NK-92 treated with Interleukin-12 subunit alpha and Interleukin-12 subunit beta, amount 100 ng/mL, for 24 hours (cell line): ENCODE measurements around the gene TEX52.
"Not testable (repeated sequence)": the region's sequence is repeated elsewhere in the genome, so short reads cannot be mapped to it uniquely, and the experiment has no call there.

Experiments
- DNase-seq: peaks from one replicate; lab custom pipeline; 2025; lab: John Stamatoyannopoulos, UW

Gene TEX52

DNA sequence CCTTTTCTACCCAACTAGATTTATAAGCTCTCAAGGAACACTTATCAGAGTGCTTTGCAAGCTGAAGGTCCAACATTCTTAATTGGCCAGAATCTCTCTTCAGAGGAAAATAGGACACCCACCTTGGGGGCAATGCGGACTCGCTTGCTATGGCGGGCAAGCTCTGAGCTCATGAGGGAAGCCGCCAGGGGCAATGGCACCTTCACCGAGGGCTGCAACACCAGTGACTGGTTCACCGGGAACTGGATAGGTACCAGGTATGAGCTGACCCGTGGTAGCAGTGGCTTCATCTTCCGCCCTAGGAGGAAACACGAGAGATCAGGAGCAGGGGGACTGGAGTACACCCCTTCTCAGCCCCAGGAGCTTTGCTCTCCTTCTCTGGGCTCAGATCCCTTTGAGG lies 7.4 kb upstream of the TEX52 start:
- no peak for DNase-seq

DNA sequence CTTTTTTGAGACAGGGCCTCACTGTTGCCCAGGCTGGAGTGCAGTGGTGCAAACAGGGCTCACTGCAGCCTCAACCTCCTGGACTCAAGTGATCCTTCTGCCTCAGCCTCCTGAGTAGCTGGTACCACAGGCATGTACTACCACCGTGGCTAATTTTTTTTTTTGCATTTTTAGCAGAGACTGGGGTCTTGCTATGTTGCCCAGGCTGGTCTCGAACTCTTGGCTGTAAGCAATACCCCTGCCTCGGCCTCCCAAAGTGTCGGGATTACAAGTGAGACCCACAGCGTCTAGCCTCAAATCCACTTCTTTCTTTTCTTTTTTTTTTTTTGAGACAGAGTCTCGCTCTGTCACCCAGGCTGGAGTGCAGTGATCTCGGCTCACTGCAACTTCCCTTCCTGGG lies 6.6 kb upstream of the TEX52 start:
- not testable (repeated sequence) for DNase-seq

DNA sequence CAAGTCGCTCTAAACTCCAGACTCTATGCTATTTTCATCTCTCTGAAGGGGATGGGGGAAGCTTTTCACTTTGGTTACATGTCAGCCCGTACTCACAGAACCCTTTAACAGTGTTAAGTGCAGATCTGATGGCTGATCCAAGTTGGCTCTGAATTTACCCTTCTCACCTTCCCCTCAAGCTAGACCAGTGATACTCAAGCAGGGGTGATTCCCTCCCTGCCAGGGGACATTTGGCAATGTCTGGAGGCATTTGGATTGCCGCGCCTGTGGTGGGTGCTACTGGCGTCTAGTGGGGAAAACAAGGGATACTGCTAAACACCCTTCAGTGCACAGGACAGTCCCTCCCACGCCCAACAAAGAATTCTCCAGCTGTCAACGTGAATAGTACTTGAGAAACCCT lies 6.0 kb upstream of the TEX52 start:
- DNase-seq, result no peak

DNA sequence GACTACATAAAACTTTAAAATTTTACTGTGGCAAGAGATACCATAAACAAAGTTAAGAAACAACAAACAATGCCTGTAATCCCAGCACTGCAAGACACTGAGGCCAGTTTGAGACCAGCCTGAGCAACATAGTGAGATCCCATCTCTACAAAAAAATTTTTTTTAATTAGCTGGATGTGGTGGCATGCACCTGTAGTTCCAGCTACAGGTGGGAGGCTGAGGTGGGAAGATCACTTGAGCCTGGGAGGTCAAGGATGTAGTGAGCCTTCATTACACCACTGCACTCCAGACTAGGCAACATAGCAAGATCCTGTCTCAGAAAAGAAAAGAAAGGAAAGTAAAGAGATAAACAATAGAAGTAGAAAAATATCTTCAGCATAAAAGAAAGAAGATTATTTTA lies 3.3 kb upstream of the TEX52 start:
- no peak for DNase-seq

DNA sequence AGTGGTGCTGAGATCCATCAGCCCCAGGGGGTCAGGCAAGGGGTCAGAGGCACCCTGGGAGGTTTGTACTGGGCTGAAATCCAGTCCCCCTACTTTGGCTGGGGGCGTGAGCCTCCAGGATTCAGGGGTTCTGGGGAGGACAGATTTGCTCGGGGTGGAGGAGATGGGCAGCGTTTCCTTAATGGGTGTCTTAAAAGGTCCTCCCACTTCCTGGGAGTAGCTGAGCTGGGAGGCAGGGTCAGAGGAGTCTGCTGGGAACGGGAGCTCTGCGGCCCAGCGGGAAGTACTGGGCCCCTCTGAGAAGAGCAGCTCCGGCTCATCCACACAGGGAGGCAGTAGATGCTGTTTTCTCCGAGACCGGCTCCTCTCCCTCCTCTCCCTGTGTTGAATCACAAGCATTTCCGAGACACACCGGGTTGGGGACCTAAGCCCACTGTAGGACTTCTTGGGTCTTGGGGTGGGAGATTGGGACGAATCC lies 2.1 kb upstream of the TEX52 start:
- no peak for DNase-seq

DNA sequence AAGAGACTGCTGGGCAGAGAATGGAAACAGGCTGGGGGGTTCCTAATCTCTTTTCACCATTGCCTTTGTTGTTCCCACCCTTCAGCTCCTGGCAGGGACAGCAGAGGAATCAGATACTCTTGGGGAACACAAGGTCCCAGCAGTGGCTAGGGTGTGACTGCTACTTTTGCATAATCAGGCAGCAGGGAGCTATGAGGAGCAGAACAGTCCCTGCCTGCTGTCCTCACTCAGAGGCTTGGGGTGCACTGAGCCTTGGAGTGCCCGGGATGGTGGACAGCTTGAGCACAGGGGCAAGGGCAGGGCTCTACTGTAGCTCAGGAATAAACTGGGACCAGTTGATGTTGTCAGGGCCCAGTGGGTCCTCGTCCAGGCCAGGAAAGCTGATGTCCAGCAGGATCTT lies 1.5 kb upstream of the TEX52 start:
- DNase-seq, result no peak

DNA sequence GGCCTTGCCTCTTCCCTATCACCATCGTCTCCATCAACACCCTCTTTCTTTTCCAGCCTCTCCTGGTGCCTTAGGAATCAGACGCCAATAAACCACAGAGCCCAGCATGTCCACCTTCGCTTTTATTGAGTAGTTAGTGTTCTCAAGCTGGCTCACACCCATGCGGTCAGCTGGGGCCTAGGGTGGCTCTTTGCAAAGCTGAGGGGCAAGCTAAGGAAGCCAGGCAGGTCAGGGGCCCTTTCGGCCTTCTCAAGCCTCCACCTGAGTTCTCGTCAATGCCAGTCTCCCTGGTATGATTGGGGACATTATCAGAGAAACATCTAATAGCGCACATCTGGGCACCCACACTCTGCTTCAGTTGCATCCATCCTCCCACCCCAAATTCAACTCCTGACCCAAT lies 737 bp upstream of the TEX52 start:
- DNase-seq, result no peak

DNA sequence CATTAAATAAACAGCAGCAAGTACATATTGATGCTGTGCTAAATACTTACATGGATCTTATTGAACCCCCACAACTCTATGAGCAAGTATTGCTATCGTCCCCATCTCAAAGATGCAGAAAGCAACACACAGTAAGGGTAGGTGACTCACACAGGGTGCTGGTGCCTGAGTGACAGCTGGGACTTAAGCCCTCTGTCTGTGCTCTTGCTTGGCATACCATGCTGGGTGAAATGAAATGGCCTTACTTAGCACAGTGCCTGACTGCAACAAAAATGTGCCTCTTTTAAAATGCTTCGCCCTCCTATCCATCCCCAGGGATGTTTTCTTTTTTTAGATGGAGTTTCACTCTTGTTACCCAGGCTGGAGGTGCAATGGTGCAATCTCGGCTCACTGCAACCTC lies 788 bp downstream of the TEX52 start:
- DNase-seq, result no peak

DNA sequence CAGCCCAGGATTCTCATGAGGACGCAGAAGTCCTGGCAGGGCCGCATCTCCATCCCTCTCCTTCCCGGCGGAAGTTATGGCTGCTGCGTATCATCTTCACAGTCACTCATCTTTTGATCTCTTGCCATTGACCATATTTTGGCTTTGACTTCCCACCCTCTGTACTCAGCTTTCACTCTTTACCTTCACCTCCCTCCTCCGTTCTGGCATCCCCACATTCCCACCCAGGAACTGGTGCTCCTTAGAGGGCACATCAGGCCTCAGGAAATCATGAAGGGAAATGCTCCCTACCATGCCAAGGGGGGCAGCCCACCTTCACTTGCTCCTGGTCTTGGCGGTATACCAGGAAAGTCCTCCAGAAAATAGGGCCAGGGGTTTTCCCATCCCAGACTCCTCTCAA lies 1.3 kb downstream of the TEX52 start:
- no peak for DNase-seq

DNA sequence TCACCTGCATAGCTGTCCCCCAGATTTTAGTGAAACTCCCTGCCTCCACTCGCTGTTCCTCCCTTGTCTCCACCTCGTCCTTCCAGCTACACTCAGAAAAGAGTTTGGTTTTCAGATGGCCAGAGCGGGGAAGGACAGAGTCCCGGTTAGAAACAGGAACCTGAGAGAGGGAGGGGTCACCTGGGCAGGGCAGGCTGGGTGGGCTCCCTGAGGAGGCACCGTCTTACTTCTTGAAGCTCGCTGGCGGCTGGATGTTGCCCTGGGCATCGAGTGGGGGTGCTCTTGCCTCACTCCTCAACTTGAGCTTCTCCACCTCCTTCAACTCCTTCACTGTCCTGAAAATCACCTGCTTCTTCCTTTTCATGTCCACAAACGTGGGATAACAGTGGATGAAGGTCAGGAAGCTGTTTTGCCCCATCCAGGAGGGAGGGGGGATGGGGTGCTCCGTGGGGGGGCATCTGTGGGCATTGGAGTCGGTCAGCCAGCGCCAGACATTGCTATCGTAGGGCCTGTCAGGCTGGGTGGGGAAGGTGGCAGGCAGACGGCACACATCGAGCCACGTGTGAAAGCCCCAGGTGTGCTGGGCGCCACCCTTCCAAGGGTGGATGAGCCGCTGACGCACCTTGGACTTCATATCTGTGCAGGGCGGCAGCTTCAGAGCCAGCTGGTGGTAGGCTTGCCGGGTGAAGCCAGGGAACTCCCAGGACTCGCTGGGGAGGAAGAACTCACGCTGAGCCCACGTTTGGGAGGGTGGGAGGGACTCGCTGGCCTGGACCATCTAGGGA lies 2.0 kb downstream of the TEX52 start:
- no peak for DNase-seq

DNA sequence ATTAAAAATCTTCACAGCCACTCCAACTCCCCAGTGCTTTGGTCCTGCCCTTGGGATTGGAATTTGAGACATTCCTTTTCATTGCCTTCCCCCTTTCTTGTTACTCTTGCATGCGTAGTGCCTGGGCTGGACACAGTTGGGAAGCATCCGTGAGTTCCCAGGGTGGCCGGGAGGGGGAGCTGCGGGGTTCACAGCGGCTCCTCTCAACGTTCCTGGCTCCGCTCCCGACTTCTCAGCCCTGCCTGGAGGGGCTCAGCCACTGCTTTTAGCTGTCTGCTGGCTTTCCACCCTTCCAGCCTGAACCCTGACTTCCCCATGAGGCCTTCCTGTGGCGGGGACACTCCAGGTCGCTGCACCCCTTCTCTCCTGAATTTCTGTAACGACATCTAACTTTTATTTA lies 3.2 kb downstream of the TEX52 start:
- no peak for DNase-seq

DNA sequence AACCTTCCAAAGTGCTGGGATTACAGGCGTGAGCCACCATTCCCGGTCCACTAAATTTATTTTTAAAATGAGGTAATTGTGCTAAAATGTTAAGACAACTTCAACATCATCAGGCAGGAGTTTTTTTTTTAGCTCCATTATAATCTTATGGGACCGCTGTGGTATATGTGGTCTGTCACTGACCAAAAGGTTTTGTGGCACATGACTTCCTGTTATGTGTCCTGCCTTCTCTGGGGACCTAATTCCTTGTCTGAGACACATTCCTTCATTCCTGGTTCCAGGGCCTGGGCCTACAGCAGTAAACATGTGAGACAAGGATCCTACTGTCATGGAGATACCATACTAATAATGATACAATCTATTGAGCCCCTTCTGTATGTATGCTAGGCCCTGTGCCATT lies 4.9 kb downstream of the TEX52 start:
- DNase-seq, result no peak

DNA sequence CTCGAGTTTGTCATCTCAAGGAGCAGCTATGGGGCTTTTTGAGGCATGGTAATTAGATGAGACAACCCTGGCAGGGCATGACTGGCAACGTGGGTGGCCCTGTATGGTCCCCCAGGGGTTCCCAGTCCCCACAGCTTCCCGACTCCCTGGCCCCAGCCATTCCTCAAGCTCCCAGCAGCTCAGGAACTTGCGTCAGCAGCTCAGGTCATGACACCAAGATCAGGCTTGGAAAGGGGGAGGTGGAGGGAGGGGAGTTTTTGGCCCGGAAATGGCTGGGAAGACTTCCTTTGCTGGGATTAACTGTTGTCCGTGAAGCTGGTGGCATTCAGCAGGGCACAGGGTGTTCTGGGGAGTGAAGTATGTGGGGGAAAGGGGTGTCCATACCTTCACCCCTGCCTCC lies 11.6 kb downstream of the TEX52 start:
- no peak for DNase-seq

DNA sequence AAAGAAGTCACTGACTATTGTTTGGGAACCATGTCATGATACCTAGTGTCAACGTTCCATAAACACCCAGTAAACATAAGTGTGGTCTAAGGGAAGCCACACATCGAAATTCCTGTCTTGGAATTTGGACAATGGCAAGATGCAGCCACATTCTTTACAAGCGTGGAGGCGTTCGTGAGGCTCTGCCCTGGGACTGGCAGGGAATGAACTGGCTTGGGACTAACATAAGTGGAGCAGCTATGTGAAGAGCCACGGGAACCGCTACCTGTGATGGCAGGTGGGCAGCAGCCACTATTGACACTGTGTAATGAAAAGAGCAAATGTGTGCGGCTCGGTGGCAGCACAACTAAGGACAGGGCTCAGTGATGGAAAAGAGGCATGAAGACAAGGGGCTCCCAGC lies 12.1 kb downstream of the TEX52 start:
- DNase-seq, result no peak

DNA sequence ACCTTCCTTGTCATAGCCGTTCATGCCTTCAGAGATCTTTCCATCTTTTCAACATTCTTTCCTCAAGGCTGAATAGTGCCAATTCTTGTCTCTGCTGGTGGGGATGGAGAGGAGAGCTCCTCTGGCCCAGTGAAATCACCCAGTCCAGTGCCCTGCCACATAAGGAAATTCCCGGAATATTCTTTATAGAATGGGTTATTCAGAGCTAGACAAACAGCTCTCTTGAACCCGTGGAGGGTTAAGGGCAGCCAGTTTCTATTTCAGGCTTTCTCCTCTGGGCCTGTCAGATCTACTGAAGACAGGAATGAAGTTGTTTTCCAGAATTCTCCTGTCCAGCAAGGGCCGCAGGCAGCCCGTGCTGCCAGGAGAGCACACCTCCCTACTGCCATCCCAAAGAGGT lies 13.9 kb downstream of the TEX52 start:
- DNase-seq, result no peak

DNA sequence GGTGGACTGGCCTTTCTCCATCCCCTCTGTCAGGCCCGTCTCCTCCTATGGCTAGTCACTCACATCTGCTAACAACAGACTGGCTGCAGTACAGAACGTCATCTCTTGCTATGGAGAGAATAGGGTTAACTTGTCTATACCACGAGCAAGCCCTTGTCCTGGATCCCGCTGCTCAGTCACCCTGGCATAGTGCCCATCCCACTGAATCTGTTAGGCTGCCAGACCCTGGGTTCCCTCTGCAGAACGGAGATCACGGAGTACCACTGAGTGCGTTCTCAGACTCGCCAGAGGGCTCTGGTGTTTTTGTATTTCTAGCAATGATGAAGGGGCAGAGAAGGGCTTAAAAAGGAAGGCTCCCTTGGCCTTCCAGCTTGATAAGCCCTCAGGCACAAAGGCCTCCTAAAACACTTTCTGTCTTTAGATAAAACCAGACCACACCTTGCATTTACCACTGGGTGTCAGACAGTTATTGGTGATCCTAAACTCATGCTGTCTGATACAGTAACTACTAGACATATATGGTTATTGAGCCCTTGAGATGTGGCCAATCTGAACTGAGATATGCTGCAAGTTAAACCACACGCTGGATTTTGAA lies 15.7 kb downstream of the TEX52 start:
- DNase-seq, result no peak

DNA sequence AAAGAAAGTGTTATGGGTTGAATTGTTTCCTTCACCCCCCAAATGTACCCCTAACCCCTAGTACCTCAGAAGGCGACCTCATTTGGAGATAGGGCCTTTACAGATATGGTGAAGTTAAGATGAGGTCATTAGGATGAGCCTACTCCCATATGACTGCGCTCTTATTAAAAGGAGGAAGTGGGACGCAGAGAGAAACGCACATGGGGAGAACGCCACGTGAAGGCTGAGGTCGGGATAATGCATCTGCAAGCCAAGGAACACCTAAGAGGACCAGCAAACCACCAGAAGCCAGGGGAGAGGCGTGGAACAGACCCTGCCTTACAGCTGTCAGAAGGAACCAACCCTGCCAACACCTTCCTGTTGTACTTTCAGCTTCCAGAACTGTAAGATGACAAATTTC lies 20.3 kb downstream of the TEX52 start:
- no peak for DNase-seq

DNA sequence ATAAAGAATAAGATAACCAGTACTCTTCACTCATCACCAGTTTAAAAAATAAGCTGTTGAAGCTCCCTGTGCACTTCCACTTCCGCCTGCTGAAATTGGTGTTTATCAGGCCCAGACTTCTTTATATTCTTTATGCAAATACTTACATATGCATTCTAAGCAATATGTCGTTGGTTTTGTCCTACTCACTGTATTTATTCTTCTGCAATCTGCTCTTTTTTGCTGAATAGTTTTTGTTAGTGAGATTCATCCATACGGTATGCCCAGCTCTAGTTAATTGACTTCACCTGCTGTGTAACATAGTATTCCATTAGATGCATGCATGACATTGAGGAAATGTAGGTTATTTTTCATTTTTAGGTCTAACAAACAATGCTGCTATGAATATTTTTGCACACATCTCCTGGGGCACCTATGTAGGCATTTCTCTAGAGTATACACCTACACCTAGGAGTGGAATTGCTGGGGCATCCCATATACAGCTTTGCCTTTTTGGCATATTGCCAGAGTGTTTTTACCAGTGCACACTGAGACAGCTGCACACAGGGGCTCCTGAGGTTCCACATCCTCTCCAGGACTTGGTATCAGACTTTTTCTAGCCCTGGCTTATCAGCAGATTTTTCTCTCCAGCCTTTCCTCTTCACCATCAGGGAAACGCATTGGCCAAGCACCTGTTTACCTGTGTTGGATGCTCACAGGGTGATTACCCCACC lies 21.0 kb downstream of the TEX52 start:
- DNase-seq, result no peak

DNA sequence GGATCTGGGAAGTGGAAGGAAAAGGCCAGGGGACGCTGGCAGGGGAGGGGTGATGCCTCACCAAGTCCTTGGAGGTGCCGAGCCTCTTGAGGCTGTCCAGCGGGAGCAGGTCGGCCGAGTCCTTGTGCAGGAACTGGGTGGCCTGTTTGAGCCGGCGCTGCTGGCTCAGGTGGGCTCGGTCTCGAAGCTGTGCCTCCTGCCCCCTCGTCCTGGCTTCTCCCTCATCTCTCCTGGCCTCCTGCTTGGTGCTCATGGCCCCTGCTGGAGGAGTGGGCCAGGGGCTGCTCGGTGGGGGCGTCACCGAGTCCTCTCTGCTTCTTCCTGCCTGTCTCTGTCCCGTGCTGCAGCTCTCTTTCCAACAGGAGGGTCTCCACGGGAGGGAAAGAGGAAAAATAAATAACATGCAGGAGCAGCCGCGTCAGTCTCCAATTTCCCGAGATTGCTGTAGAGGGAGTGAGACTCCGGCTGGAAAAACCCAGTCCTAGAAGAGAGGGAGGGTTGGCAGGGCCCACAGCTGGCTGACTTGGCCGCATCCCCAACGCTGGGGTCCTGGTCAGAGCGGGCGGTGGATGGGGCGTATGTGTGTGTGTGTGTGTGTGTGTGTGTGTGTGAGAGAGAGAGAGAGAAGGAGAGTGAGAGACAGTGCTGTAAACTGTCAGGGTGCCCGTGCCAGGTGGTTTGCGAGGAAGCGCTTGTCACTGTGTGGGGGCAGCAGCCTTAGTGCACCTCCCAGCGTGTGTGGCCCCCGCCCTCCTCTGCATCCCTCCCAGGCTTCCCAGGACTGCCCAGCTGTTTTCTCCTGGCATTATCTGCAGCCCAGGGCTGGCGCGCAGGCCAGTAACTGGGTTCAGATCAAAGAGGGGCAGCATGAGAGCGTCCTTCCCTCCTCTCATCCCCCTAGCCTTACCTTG lies 22.0 kb downstream of the TEX52 start, which contains the start of gene NRIP2:
Gene NRIP2 (minus strand): TSS at position 455 of the 911 bp plus-strand sequence. CDS start 52 bp downstream, at position 403.
- no peak for DNase-seq

DNA sequence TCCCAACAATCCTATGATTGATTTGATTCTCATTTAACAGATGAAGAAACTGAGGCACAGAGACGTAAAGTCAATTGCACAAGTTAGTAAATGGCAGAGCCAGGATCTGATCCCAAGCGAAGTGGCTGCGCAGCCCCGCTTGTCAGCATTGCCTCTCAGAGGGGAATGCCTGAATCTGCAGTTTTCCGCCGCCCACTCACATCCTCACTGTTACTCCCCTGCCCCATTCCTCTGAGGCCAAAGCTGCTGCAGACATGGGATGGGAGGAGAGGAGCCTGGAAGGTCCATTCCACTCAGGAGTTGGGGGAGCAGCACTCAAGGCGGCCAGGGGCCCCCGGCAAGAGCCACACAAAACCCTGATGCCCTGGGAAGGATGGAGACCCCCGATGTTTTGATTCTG lies 23.0 kb downstream of the TEX52 start:
- DNase-seq, result no peak

DNA sequence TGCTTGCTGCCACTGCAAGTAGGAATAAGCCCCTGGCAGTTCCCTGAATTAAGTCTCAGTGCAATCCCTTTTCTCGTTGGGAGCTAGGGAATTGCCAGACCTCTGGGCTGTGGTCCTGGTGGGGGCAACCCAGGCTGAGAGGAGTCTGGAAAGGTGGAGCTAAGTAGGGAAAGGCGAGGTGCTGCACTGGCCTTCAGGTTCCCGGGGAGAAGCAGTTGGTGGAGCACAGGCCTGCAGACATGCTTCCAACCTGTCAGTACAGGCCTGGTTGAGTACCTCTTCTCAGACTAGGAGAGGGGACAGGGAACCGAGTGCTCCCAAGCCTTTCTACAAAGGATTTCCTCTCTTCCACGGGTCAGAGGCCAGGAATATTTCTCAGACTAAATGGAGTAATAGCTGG lies 23.5 kb downstream of the TEX52 start:
- DNase-seq, result no peak

DNA sequence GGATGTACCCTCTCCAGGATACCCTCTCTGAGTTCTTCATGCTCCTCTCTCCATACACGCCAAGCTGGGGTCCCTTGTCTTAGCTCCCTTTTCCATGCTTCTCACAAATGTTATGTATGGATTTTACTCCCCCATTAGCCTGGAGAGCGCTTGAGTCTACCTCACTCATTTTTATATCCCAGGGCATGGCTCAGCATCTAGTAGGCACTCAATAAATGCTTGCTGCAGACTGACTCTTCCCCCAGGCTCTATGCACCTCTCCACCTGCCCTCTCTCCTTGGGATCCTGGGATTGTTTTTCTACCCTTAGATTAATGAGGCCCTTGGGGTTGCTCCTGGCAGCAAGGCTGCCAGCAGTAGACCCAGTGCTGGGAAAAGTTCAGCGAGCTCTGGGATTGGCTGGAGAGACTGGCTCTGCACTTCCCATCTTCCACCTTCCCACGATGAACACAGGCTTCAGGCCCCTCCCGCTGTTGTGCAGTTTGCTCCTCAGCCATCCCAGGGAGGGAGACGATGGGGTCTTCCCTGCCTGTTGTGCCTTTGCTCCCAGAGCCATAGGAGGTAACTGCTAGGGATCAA lies 24.2 kb downstream of the TEX52 start:
- no peak for DNase-seq
